SK-N-SH treated with all-trans-retinoic acid at 6 μM for 48 hours (cell line): ENCODE data around the gene PAIP2.
"Not testable (repeated sequence)": the region's sequence is repeated elsewhere in the genome, so short reads cannot be mapped to it uniquely, and the experiment has no call there.

Experiments used
- ATAC-seq: fragments of 200-7000 bp; cut with Tn5 transposase; 3 replicates; pipeline ENCODE4 v1.9.1; 2020; ENCODE audit warnings: mild to moderate bottlenecking, moderate library complexity
- ARNTL ChIP-seq: fragments of 450-650 bp; formaldehyde crosslinking; IDR thresholded peaks from 2 replicates; pipeline ENCODE4 v1.5.0; 2020; ENCODE audit warnings: low read depth, mild to moderate bottlenecking, moderate library complexity, borderline replicate concordance
- BACH2 ChIP-seq: fragments of 250-450 bp; sonication (Bioruptor Pico); IDR thresholded peaks from 2 replicates; pipeline ENCODE4 v1.9.0; 2021; ENCODE audit warnings: mild to moderate bottlenecking, borderline replicate concordance
- CSDC2 ChIP-seq: fragments of 250-450 bp; sonication (Bioruptor Pico); IDR thresholded peaks from 2 replicates; pipeline ENCODE4 v1.5.0; 2020; ENCODE audit warnings: mild to moderate bottlenecking, moderate library complexity
- ESRRG ChIP-seq: fragments of 250-450 bp; sonication (Bioruptor Pico); IDR thresholded peaks from 2 replicates; pipeline ENCODE4 v1.6.1; 2021; ENCODE audit warnings: mild to moderate bottlenecking
- GLIS3 ChIP-seq: fragments of 250-450 bp; sonication (Bioruptor Pico); IDR thresholded peaks from 2 replicates; pipeline ENCODE4 v1.5.0; 2020; ENCODE audit warnings: mild to moderate bottlenecking, moderate library complexity
- ISL1 ChIP-seq: fragments of 250-450 bp; sonication (Bioruptor Pico); IDR thresholded peaks from 2 replicates; pipeline ENCODE4 v2.1.2; 2022; ENCODE audit warnings: mild to moderate bottlenecking, moderate library complexity
- OSR1 ChIP-seq: fragments of 250-450 bp; sonication (Bioruptor Pico); IDR thresholded peaks from 2 replicates; pipeline ENCODE4 v1.8.0; 2022; ENCODE audit warnings: moderate library complexity, mild to moderate bottlenecking, inconsistent platforms
- PPARA ChIP-seq: fragments of 250-450 bp; sonication (Bioruptor Pico); IDR thresholded peaks from 2 replicates; pipeline ENCODE4 v1.5.0; 2020; ENCODE audit warnings: mild to moderate bottlenecking, borderline replicate concordance
- RARB ChIP-seq: fragments of 250-450 bp; sonication (Bioruptor Pico); IDR thresholded peaks from 2 replicates; pipeline ENCODE4 v1.8.0; 2021; ENCODE audit warnings: mild to moderate bottlenecking, moderate library complexity
- TCF4 ChIP-seq: fragments of 250-450 bp; sonication (Bioruptor Pico); IDR thresholded peaks from 2 replicates; pipeline ENCODE4 v1.8.0; 2021; ENCODE audit warnings: mild to moderate bottlenecking, moderate library complexity, borderline replicate concordance
- TOX ChIP-seq: fragments of 250-450 bp; sonication (Bioruptor Pico); IDR thresholded peaks from 2 replicates; pipeline ENCODE4 v1.8.0; 2021; ENCODE audit warnings: mild to moderate bottlenecking, moderate library complexity, borderline replicate concordance
- TSHZ2 ChIP-seq: fragments of 250-450 bp; sonication (Bioruptor Pico); IDR thresholded peaks from 2 replicates; pipeline ENCODE4 v1.5.0; 2020; ENCODE audit warnings: mild to moderate bottlenecking, moderate library complexity
- ZC3H10 ChIP-seq: fragments of 250-450 bp; sonication (Bioruptor Pico); IDR thresholded peaks from 2 replicates; pipeline ENCODE4 v1.5.1; 2021; ENCODE audit warnings: mild to moderate bottlenecking, moderate library complexity
- ZFP3 ChIP-seq: fragments of 250-450 bp; sonication (Bioruptor Pico); IDR thresholded peaks from 2 replicates; pipeline ENCODE4 v1.5.0; 2020; ENCODE audit warnings: mild to moderate bottlenecking, moderate library complexity
- ZFP30 ChIP-seq: fragments of 450-650 bp; formaldehyde crosslinking; IDR thresholded peaks from 2 replicates; pipeline ENCODE4 v1.5.0; 2022; ENCODE audit warnings: mild to moderate bottlenecking, moderate library complexity
- ZNF565 ChIP-seq: fragments of 450-650 bp; formaldehyde crosslinking; conservative IDR thresholded peaks from 2 replicates; pipeline ENCODE4 v1.5.0; 2020; ENCODE audit warnings: low read depth, mild to moderate bottlenecking, moderate library complexity
- TF ChIP-seq, protein P1 (sequence below): fragments of 250-450 bp; sonication (Bioruptor Pico); IDR thresholded peaks from 2 replicates; pipeline ENCODE4 v1.5.1; 2021; ENCODE audit warnings: mild to moderate bottlenecking, moderate library complexity
- TF ChIP-seq, protein P2 (sequence below): fragments of 250-450 bp; sonication (Bioruptor Pico); IDR thresholded peaks from 2 replicates; pipeline ENCODE4 v1.5.1; 2020; ENCODE audit warnings: low read depth, mild to moderate bottlenecking, moderate library complexity

PAIP2 gene

DNA sequence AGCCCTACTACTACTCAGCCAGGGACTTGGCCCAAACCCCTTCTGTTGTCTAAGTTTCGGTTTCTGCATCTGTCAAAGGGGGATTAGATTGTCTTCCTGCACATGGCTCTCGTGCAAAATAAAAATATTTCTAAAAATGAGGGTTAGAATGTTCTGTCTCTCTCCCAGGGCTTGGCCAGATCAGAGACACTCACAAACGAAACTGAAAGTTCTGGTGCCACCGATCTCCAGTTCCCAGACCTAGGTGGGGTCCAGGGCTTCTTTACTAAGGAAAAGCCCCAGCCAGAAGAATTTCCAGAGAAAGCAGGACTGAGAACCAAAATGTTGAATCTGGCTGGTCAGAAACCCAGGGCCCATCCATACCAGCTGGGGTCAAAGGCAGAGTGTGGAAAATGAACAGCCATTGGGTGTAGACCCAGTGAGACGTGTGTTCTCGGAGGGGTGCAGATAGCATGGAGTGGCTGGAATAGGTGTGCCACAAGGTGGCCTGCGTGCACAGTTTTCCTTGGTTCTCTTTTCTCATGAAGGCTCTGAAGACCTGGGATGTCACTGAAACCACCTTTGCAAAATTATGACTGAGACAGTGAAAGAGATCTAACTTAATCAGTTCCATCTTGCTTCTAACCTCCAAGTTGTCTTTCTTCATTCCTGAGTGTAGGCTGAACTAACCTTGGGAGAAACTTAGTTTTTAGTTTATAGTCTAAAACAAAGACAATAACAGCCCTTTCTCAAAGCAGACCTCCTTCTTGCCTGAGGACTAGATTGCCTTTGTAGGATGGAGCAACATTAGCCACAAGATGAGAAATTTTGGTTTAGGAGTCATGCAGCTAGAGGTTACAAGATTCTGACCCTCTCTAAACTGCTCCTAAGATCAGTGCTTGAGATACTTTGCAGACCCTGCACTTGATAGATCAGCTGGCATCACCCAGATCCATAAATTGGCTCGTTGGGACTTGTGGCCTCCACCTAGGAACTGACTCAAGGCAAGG, 43.7 kb downstream of the PAIP2 start (continued):
- TF ChIP-seq ZNF565 (CRISPR knock-in tag) (no peak), GLIS3 (no peak), OSR1 (CRISPR knock-in tag) (no peak), ESRRG (CRISPR knock-in tag) (no peak)

DNA sequence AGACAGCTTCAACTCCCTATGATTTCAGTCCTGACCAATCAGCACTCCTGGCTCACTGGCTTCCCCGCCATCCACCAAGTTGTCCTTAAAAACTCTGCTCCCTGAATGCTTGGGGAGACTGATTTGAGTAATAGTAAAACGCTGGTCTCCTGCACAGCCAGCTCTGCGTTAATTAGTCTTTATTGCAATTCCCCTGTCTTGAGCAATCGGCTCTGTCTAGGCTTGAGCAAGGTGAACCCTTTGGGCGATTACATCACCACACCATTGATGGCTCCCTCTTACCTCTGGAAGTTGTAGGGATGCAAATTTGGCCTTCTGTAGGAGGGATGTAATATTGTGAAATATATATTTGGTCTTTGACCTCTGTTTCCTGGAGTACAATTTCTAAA, 44.4 kb downstream of the PAIP2 start:
- TF ChIP-seq ISL1 (no peak), ARNTL (CRISPR knock-in tag) (no peak), PPARA (CRISPR knock-in tag) (no peak), ZC3H10 (CRISPR knock-in tag) (no peak), TOX (CRISPR knock-in tag) (no peak), ZFP30 (CRISPR knock-in tag) (no peak), ZFP3 (CRISPR knock-in tag) (no peak)
- no peak for ATAC-seq

DNA sequence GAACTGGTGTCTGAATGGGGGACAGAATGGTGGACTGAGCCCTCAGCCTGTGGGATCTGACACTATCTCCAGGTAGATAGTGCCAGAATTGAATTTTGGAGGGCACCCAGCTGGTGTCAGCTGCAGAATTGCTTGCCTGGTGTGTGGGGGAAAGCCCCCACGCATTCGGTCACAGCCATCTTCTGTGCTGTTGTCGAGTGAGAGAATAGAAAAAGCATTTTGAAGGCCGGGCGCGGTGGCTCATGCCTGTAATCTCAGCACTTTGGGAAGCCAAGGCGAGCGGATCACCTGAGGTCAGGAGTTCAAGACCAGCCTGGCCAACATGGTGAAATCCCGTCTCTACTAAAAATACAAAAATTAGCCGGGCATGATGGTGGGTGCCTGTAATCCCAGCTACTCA, 45.3 kb downstream of the PAIP2 start:
- ATAC-seq: not testable (repeated sequence)

- ATAC-seq: no peak
- TF ChIP-seq RARB (CRISPR knock-in tag) (no peak), ISL1 (no peak), ZFP3 (CRISPR knock-in tag) (no peak), OSR1 (CRISPR knock-in tag) (no peak), ZC3H10 (CRISPR knock-in tag) (no peak), GLIS3 (no peak)
- TF ChIP-seq, protein P1, sequence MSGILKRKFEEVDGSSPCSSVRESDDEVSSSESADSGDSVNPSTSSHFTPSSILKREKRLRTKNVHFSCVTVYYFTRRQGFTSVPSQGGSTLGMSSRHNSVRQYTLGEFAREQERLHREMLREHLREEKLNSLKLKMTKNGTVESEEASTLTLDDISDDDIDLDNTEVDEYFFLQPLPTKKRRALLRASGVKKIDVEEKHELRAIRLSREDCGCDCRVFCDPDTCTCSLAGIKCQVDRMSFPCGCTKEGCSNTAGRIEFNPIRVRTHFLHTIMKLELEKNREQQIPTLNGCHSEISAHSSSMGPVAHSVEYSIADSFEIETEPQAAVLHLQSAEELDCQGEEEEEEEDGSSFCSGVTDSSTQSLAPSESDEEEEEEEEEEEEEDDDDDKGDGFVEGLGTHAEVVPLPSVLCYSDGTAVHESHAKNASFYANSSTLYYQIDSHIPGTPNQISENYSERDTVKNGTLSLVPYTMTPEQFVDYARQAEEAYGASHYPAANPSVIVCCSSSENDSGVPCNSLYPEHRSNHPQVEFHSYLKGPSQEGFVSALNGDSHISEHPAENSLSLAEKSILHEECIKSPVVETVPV (CRISPR knock-in tag): no peak
These were observed 46.0 kb downstream of the PAIP2 start for GRCh38 chr5:139387611-139388197.

DNA sequence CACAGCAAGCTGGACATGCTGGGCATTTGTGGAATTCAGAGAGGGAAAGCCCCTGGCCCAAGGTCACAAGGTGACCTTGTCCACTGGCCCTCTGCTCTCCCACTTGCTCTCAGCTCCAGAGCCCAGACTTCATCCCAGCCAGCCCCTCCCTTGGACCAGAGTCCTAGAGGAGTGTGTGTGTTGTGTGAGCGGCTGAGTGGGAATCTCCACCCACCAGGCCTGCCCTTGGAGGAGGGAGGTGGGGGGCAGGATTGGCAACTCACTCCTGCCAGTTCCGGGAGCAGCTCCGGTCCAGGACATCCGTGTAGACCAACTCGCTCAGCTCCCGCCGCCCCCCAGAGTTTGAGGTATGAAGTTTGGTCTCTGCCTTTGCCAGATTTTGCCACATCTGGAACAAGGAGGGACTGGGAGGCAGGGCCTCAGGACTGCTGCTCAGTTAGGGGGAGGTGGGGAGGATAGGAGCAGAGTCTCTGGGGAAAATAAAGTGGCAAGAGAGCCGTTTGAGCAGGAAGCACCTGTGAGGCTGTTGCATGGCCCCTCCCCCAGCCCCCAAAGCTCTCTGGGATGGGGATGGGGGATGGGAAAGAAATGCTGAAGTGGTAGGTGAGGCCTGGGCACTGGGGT, 46.7 kb downstream of the PAIP2 start:
- TF ChIP-seq ZNF565 (CRISPR knock-in tag) (no peak), ESRRG (CRISPR knock-in tag) (no peak), CSDC2 (CRISPR knock-in tag) (no peak), PPARA (CRISPR knock-in tag) (no peak), OSR1 (CRISPR knock-in tag) (no peak), ZFP30 (CRISPR knock-in tag) (no peak), TSHZ2 (CRISPR knock-in tag) (no peak), TCF4 (CRISPR knock-in tag) (no peak), BACH2 (CRISPR knock-in tag) (no peak), GLIS3 (no peak)
- TF ChIP-seq, protein P2, sequence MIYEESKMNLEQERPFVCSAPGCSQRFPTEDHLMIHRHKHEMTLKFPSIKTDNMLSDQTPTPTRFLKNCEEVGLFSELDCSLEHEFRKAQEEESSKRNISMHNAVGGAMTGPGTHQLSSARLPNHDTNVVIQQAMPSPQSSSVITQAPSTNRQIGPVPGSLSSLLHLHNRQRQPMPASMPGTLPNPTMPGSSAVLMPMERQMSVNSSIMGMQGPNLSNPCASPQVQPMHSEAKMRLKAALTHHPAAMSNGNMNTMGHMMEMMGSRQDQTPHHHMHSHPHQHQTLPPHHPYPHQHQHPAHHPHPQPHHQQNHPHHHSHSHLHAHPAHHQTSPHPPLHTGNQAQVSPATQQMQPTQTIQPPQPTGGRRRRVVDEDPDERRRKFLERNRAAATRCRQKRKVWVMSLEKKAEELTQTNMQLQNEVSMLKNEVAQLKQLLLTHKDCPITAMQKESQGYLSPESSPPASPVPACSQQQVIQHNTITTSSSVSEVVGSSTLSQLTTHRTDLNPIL (CRISPR knock-in tag): no peak
- ATAC-seq: no peak
